A673 (cell line): ENCODE measurements around the gene WNK1.

ENCODE experiments used
- CTCF ChIP-seq: fragments of 300-800, 200-600 bp; sonication (generic); conservative IDR thresholded peaks from 2 replicates; pipeline ENCODE4 v1.5.1; 2017; ENCODE audit warnings: low read depth, mild to moderate bottlenecking, antibody characterized with exemption, low read length, moderate library complexity, mixed read lengths
- EZH2 ChIP-seq: fragments of 200-600 bp; sonication (generic); IDR thresholded peaks from 2 replicates; pipeline ENCODE4 v1.6.1; 2017; ENCODE audit warnings: borderline replicate concordance, low read depth, mild to moderate bottlenecking, mixed read lengths, antibody characterized with exemption, low read length; ENCODE audit not compliant: poor library complexity, severe bottlenecking

- no peak for TF ChIP-seq CTCF
- TF ChIP-seq EZH2, result no peak
Measured at GRCh38 chr12:946631-947030, 194.3 kb downstream of the WNK1 start.
